Lung (tissue), 12 donors: ENCODE results near the gene RASGRP1. TPM values are rescaled to one million over a fixed set of nuclear protein-coding genes. Genes with fewer than 3 reads are reported as not detected.

Source experiments
- ATAC-seq: fragments of 200-7000 bp; cut with Tn5 transposase; one replicate; pipeline ENCODE4 v1.9.1; 2020; ENCODE audit warnings: moderate number of reproducible peaks; ENCODE audit not compliant: insufficient read depth, low FRiP score
- DNase-seq, 3 donors: peaks; one replicate each; pipeline ENCODE4 v3.0.0-alpha.2; 2013 to 2017
- H3K27ac ChIP-seq, 2 donors: one replicate each; pipeline ENCODE4 v1.5.1; 2013; ENCODE audit warnings: mild to moderate bottlenecking in 2 of 2, moderate library complexity in 2 of 2, control low read depth in 1 of 2, inconsistent platforms in 1 of 2, low read depth in 1 of 2, low read length in 1 of 2
- H3K27me3 ChIP-seq, 3 donors: one replicate each; pipeline ENCODE4 v1.5.1; 2013; ENCODE audit warnings: low read length in 2 of 3; ENCODE audit not compliant: control insufficient read depth in 3 of 3, insufficient read depth in 3 of 3
- H3K36me3 ChIP-seq, 4 donors: one replicate each; pipeline ENCODE4 v1.5.1; 2013; ENCODE audit warnings: low read length in 4 of 4, mild to moderate bottlenecking in 1 of 4, moderate library complexity in 1 of 4; ENCODE audit not compliant: control insufficient read depth in 4 of 4, insufficient read depth in 4 of 4
- H3K4me1 ChIP-seq, 5 donors: one replicate each; pipeline ENCODE4 v1.5.1; 2013; ENCODE audit warnings: low read length in 5 of 5, mild to moderate bottlenecking in 2 of 5, moderate library complexity in 1 of 5; ENCODE audit not compliant: control insufficient read depth in 5 of 5, insufficient read depth in 5 of 5
- H3K4me3 ChIP-seq: one replicate; pipeline ENCODE4 v1.5.1; 2013; ENCODE audit warnings: mild to moderate bottlenecking, control low read depth, moderate library complexity
- H3K9ac ChIP-seq, 2 donors: one replicate each; pipeline ENCODE4 v1.5.1; 2013; ENCODE audit warnings: low read length in 2 of 2, control low read depth in 1 of 2; ENCODE audit not compliant: insufficient read depth in 1 of 2
- H3K9me3 ChIP-seq, 4 donors: one replicate each; pipeline ENCODE4 v1.5.1; 2013; ENCODE audit warnings: low read length in 3 of 4, mild to moderate bottlenecking in 1 of 4, moderate library complexity in 1 of 4; ENCODE audit not compliant: control insufficient read depth in 4 of 4, insufficient read depth in 3 of 4
- CTCF ChIP-seq: IDR thresholded peaks from 2 replicates; pipeline ENCODE4 v1.5.1; 2012; ENCODE audit warnings: mild to moderate bottlenecking; ENCODE audit errors: control extremely low read depth, extremely low read depth
- WGBS, 2 donors: extraction: QIAGEN DNeasy Blood & Tissue Kit; methylation state at CpG; one replicate each; pipeline ENCODE4 v1.1.7; 2013; 5-methylcytosine and 5-hydroxymethylcytosine counted together
- polyA plus RNA-seq, 2 donors: library from polyadenylated mRNA; stranded (reverse); fragments of 200-250 nt; gene quantifications; one replicate each; pipeline ENCODE4 v1.2.1, GENCODE V29; 2013
- total RNA-seq, 2 donors: library from RNA; depleted of rRNA in 1 of 2; stranded (reverse); fragments of >200 nt in 1 of 2; gene quantifications; one replicate each; pipeline ENCODE4 v1.2.1, GENCODE V29; 2014 to 2021
- donor health status: control.
- donor health status: control.
- donor health status: Bipolar disorder and iron deficiency.
- donor health status: healthy.
- donor health status: DM: yes; HTN: yes; CAD: no.

Gene RASGRP1
- total and polyA plus RNA-seq, 4 donors: 0.81 to 7.5 (median 2.5) TPM

- H3K27me3 ChIP-seq: peaks cover 0 to 8% (median 0%) of the 10 kb centered on the region in 3 donors
- H3K9ac ChIP-seq: no peak overlapping the region
- no peak overlapping the region for H3K4me3 ChIP-seq
- H3K36me3 ChIP-seq: no peaks in the 10 kb centered on the region
- H3K9me3 ChIP-seq: no peaks in the 10 kb centered on the region
- DNase-seq (no peak), ATAC-seq (no peak)
- H3K4me1 ChIP-seq: no peaks in the 10 kb centered on the region
- no peak for TF ChIP-seq CTCF
- no peak overlapping the region for H3K27ac ChIP-seq
These were observed 15.4 kb downstream of the RASGRP1 start for GRCh38 chr15:38549222-38549621.

- WGBS, 2 donors: 89 to 93% methylated on average over 10 of the region's 10 CpGs
- DNase-seq: no peak
- no peaks in the 10 kb centered on the region for H3K4me1 ChIP-seq
These were observed 17.2 kb downstream of the RASGRP1 start for GRCh38 chr15:38547255-38547997.

GRCh38 chr15:38545179-38545578, 19.4 kb downstream of the RASGRP1 start:
- no peak overlapping the region for H3K4me3 ChIP-seq
- peaks cover 0 to 2% (median 0%) of the 10 kb centered on the region in 3 donors for H3K27me3 ChIP-seq
- ATAC-seq: no peak
- no peak for DNase-seq
- no peaks in the 10 kb centered on the region for H3K36me3 ChIP-seq
- TF ChIP-seq CTCF: no peak
- WGBS, 2 donors: 79 to 90% methylated on average over 2 of the region's 2 CpGs
- no peak overlapping the region for H3K9ac ChIP-seq
- H3K9me3 ChIP-seq: no peaks in the 10 kb centered on the region
- no peak overlapping the region for H3K27ac ChIP-seq
- no peaks in the 10 kb centered on the region for H3K4me1 ChIP-seq

More at GRCh38 chr15:38547255-38547997, 17.2 kb downstream of the RASGRP1 start:
- ATAC-seq: no peak
- Histone ChIP-seq H3K36me3 (no peaks in the 10 kb centered on the region), H3K9me3 (no peaks in the 10 kb centered on the region), H3K4me3 (no peak overlapping the region), H3K27me3 (peaks cover 0 to 8% (median 0%) of the 10 kb centered on the region in 3 donors), H3K9ac (no peak overlapping the region), H3K27ac (no peak overlapping the region)
- no peak for TF ChIP-seq CTCF
